ENCODE data around the gene FUCA2.

GRCh38 chr6:143506199-143506598 lies 5.3 kb downstream of the FUCA2 start:
- no peak for TF ChIP-seq CTCF (IDR thresholded peaks at IDR 0.05)
- TF ChIP-seq POLR2A (IDR thresholded peaks at IDR 0.05), result no peak
- TF ChIP-seq POLR2AphosphoS5 (IDR thresholded peaks at IDR 0.05; ENCODE audit: insufficient read depth in 1 of 2, low read depth in 1 of 2), result no peak

Data from vagina (tissue), 2 donors.